Osteocyte (in vitro differentiated cells): Measurements from ENCODE around the gene ZNF618. TPM values are rescaled to one million over a fixed set of nuclear protein-coding genes. Genes with fewer than 3 reads are reported as not detected.

ENCODE experiments used
- DNase-seq: peaks from one replicate; pipeline ENCODE4 v3.0.0; 2021; ENCODE audit warnings: mixed read lengths; ENCODE audit not compliant: unreplicated experiment; ENCODE audit errors: extremely low spot score
- H3K27ac Mint-ChIP-seq: one replicate; pipeline ENCODE4 v1.8.0; 2021; ENCODE audit warnings: mild to moderate bottlenecking, mixed read lengths; ENCODE audit not compliant: unreplicated experiment
- H3K27me3 Mint-ChIP-seq: one replicate; pipeline ENCODE4 v1.8.0; 2021; ENCODE audit warnings: mixed read lengths; ENCODE audit not compliant: unreplicated experiment
- H3K36me3 Mint-ChIP-seq: one replicate; pipeline ENCODE4 v1.8.0; 2021; ENCODE audit warnings: mixed read lengths; ENCODE audit not compliant: unreplicated experiment
- H3K4me1 Mint-ChIP-seq: one replicate; pipeline ENCODE4 v1.8.0; 2021; ENCODE audit warnings: mixed read lengths; ENCODE audit not compliant: unreplicated experiment
- H3K4me3 Mint-ChIP-seq: one replicate; pipeline ENCODE4 v1.8.0; 2021; ENCODE audit warnings: mild to moderate bottlenecking, moderate library complexity, mixed read lengths; ENCODE audit not compliant: unreplicated experiment
- H3K9me3 Mint-ChIP-seq: one replicate; pipeline ENCODE4 v1.8.0; 2021; ENCODE audit warnings: mixed read lengths; ENCODE audit not compliant: unreplicated experiment
- total RNA-seq: library from RNA; stranded (reverse); gene quantifications from 2 replicates; pipeline ENCODE4 v1.2.1, GENCODE V29; 2021
- TF ChIP-seq, protein P1 (sequence below): fragments of 200-600 bp; sonication (generic); IDR thresholded peaks from 2 replicates; pipeline ENCODE4 v1.5.0; 2021; ENCODE audit warnings: antibody characterized with exemption, mild to moderate bottlenecking, moderate library complexity

ZNF618 gene
- total RNA-seq, 1 donor from 2014 or later = 36.8 TPM

DNA sequence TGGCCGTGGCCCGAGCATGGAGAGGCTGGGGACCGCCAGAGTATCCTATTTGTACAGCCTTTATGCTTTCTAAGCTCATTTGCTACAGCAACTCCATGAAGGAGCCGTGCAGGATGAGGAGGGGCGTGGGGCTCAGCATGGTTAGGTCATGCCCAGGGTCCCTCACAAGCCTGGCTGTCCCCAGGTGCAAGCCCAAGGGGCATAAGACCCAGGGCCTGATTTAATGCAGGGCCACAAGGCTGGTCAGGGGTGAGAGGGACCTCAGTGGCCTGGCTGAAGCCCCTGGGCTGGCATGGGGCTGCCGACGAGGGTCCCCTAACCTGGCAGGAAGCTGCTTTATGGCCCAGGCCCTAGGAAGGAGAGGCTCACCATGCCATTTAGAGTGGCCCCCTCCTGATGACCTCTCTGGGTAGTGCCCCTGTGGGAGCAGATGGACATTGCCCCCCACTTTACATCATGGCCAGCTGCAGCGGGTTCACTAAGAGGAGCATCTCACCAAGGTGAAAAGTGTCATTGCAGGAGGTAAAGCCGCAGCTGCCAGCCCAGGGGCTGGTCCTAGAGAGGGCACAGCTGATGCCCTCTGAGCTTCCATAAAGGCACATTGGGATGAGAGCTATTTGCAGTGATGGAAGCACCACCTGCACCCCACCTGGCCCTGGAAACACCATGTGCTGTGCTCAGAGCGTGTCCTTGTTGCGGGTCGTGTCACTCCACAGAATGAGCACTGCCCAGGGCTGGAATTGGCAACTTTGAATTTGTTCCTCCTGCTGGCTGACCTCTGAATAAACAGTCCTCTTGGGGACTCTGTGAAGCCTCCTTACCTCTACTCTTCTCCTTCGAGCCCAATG is 58.9 kb downstream of the ZNF618 start:
- Mint-ChIP-seq H3K9me3 (no peaks in the 10 kb centered on the region), H3K27me3 (no peaks in the 10 kb centered on the region), H3K36me3 (no peaks in the 10 kb centered on the region), H3K4me3 (no peak overlapping the region), H3K4me1 (peaks cover 27% of the 10 kb centered on the region), H3K27ac (no peak overlapping the region)
- TF ChIP-seq, protein P1, sequence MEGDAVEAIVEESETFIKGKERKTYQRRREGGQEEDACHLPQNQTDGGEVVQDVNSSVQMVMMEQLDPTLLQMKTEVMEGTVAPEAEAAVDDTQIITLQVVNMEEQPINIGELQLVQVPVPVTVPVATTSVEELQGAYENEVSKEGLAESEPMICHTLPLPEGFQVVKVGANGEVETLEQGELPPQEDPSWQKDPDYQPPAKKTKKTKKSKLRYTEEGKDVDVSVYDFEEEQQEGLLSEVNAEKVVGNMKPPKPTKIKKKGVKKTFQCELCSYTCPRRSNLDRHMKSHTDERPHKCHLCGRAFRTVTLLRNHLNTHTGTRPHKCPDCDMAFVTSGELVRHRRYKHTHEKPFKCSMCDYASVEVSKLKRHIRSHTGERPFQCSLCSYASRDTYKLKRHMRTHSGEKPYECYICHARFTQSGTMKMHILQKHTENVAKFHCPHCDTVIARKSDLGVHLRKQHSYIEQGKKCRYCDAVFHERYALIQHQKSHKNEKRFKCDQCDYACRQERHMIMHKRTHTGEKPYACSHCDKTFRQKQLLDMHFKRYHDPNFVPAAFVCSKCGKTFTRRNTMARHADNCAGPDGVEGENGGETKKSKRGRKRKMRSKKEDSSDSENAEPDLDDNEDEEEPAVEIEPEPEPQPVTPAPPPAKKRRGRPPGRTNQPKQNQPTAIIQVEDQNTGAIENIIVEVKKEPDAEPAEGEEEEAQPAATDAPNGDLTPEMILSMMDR = no peak
- DNase-seq = peak; percentile 79

DNA sequence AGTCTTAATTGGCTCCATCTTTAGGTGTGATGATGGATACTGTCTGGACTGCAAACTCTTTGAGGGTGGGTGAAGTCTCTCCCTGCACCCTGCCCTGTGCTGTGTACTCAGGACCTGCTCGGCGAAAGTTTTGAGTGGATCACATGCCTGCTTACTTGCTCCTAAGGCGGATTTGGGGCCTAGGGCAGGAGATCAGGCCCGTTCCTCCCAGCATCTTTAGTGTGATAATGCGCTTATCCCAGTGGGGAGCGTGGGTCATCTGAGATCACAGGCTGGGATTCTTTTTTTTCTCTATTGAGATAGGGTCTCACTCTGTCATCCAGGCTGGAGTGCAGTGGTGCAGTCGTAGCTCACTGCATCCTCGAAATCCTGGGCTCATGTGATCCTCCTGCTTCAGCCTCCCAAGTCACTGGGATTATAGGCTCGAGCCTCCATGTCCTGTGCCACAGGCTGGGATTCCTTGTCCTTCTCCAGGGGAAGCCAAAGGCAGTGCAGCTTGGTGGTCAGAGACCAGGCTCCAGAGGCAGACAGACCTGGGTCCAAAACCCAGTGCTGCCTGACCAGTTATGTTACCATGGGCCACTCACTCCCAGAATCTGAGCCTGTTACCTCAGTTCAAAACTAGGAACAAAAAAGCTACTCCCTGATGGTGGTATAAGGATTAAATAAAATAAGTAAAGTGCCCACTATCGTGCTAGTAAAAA is 59.7 kb downstream of the ZNF618 start:
- Mint-ChIP-seq H3K27me3 (no peaks in the 10 kb centered on the region), H3K27ac (no peak overlapping the region), H3K4me1 (peaks cover 34% of the 10 kb centered on the region), H3K4me3 (no peak overlapping the region), H3K9me3 (peaks cover 2% of the 10 kb centered on the region), H3K36me3 (peaks cover 2% of the 10 kb centered on the region)
- TF ChIP-seq, protein P1 = no peak
- DNase-seq = peak; percentile 59

DNA sequence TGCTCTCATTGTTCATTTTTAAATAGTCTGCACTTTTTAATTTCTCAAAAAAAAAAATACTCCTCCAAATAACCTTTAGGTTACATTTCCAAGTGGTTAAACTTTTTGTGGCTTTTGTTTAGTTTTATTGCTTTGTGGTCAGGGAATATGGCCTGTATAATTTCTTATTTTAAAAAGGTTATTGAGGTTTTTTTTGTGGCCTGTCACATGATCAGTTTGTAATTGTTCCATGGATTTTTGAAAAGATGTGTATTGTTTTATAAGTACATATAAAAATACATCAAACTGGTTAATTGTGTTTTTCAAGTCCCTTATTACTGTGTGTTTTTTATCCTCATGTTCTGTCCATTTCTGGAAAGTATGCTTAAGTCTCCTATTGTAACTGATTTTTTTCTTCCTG is 64.0 kb downstream of the ZNF618 start:
- H3K4me1 Mint-ChIP-seq = peaks cover 57% of the 10 kb centered on the region
- peaks cover 5% of the 10 kb centered on the region for H3K9me3 Mint-ChIP-seq
- no peaks in the 10 kb centered on the region for H3K27me3 Mint-ChIP-seq
- DNase-seq = no peak
- no peak overlapping the region for H3K4me3 Mint-ChIP-seq
- TF ChIP-seq, protein P1 = no peak
- H3K36me3 Mint-ChIP-seq = peaks cover 23% of the 10 kb centered on the region
- H3K27ac Mint-ChIP-seq = peak overlapping the region; percentile 71

GRCh38 chr9:113941056-113941455 is 64.9 kb downstream of the ZNF618 start:
- Mint-ChIP-seq H3K9me3 (peaks cover 5% of the 10 kb centered on the region), H3K36me3 (peaks cover 27% of the 10 kb centered on the region), H3K4me3 (peak overlapping the region; percentile 24), H3K27ac (peak overlapping the region; percentile 71), H3K4me1 (peaks cover 57% of the 10 kb centered on the region), H3K27me3 (no peaks in the 10 kb centered on the region)
- no peak for DNase-seq
- TF ChIP-seq, protein P1 = no peak

- peaks cover 28% of the 10 kb centered on the region for H3K36me3 Mint-ChIP-seq
- no peaks in the 10 kb centered on the region for H3K27me3 Mint-ChIP-seq
- H3K27ac Mint-ChIP-seq = peak overlapping the region; percentile 71
- peaks cover 53% of the 10 kb centered on the region for H3K4me1 Mint-ChIP-seq
- TF ChIP-seq, protein P1 = no peak
- peak overlapping the region; percentile 14 for H3K4me3 Mint-ChIP-seq
- DNase-seq = no peak
- H3K9me3 Mint-ChIP-seq = peaks cover 5% of the 10 kb centered on the region
Observed at GRCh38 chr9:113941526-113941925, 65.4 kb downstream of the ZNF618 start.
